ENCODE results near the gene HARBI1.

DNA sequence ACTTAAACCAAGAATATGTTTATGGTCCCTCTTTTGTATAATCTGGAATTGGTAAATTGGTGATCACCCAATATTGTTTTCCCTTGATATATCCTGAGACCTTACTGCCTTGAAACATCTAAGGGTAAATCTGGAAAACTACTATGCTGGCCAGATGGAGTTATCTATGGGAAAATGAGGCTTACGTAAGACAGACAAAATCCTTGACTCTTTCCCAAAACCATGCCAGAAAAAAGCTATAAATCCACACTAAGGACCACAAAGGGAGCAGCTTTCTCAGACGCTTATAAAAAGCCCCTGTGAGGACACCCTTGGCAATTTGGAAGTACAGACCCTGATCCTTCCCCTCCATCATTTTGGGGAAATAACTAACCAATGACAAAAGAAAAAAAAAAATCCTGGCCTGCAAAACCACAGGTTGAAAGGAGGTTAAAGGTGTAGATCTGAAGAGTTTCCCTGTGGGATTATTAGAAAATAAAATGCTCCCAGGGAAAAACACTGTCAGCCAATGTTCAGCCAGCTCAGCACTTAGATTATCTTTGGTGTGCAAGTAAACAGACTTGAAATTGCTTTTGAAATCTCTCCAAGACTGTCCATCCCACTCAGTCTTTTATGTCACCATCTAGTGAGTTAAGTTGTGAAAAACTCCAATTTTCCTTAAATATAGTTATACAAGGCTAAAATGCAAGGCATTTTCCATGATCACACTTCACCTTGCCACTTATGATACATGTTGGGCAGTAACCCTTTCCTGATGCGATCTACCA lies 16.6 kb downstream of the HARBI1 start:
- TF ChIP-seq, protein P1, sequence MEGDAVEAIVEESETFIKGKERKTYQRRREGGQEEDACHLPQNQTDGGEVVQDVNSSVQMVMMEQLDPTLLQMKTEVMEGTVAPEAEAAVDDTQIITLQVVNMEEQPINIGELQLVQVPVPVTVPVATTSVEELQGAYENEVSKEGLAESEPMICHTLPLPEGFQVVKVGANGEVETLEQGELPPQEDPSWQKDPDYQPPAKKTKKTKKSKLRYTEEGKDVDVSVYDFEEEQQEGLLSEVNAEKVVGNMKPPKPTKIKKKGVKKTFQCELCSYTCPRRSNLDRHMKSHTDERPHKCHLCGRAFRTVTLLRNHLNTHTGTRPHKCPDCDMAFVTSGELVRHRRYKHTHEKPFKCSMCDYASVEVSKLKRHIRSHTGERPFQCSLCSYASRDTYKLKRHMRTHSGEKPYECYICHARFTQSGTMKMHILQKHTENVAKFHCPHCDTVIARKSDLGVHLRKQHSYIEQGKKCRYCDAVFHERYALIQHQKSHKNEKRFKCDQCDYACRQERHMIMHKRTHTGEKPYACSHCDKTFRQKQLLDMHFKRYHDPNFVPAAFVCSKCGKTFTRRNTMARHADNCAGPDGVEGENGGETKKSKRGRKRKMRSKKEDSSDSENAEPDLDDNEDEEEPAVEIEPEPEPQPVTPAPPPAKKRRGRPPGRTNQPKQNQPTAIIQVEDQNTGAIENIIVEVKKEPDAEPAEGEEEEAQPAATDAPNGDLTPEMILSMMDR (IDR thresholded peaks at IDR 0.05): no peak
- TF ChIP-seq POLR2A (IDR thresholded peaks at IDR 0.05): no peak
